GM13977 (cell line): ENCODE measurements around the gene UBE2V1.
A peak's percentile ranks its signal among the peaks of the same experiment; 100 is the strongest.

ENCODE experiments used
- DNase-seq: peaks from one replicate; pipeline ENCODE4 v3.0.0; 2012; ENCODE audit warnings: low spot score
- CTCF ChIP-seq: IDR thresholded peaks from 2 replicates; pipeline ENCODE4 v1.5.1; 2012; ENCODE audit warnings: mild to moderate bottlenecking, control low read depth; ENCODE audit not compliant: insufficient read depth; ENCODE audit errors: extremely low read depth, missing control alignments
- in situ Hi-C: fragments of 300-500 bp; cut with MboI; formaldehyde crosslinking; loops from one replicate; pipeline ENCODE4 v1.12.0; 2022; ENCODE audit warnings: low sequenced_read_pairs, low pct_unique_long_range_greater_than_20kb, mixed read lengths, inconsistent platforms; ENCODE audit not compliant: unreplicated experiment

UBE2V1 gene

GRCh38 chr20:50122763-50123162 is 9.8 kb upstream of the UBE2V1 start:
- TF ChIP-seq CTCF, result no peak
- no peak for DNase-seq
- in situ Hi-C loops, result no loop called here

GRCh38 chr20:50121858-50122271 is 8.9 kb upstream of the UBE2V1 start:
- TF ChIP-seq CTCF, result no peak
- in situ Hi-C loops, result no loop called here
- no peak for DNase-seq

GRCh38 chr20:50120935-50121693 is 8.2 kb upstream of the UBE2V1 start:
- TF ChIP-seq CTCF, result peak; percentile 57
- DNase-seq, result peak; percentile 47
- in situ Hi-C loops, result no loop called here

- no peak for TF ChIP-seq CTCF
- in situ Hi-C loops, result no loop called here
- DNase-seq, result no peak
Measured at GRCh38 chr20:50118203-50118602, 5.3 kb upstream of the UBE2V1 start.

- TF ChIP-seq CTCF, result no peak
- in situ Hi-C loops, result no loop called here
- no peak for DNase-seq
Measured at GRCh38 chr20:50116368-50116999, 3.5 kb upstream of the UBE2V1 start.

GRCh38 chr20:50115591-50116367 is 2.8 kb upstream of the UBE2V1 start:
- TF ChIP-seq CTCF, result no peak
- DNase-seq, result peak; percentile 91
- in situ Hi-C loops, result no loop called here
